A549 (cell line): ENCODE measurements around the gene CMKLR1. TPM values are rescaled to one million over a fixed set of nuclear protein-coding genes. Genes with fewer than 3 reads are reported as not detected.

Source experiments
- ATAC-seq, 2 experiments: fragments of 200-7000 bp in 1 of 2; fragments of >200 bp in 1 of 2; cut with Nextera tagmentation in 1 of 2; cut with Tn5 transposase in 1 of 2; 3 replicates each; pipeline versions ENCODE4 v1.8.0 to v1.9.1; 2018 to 2020; ENCODE audit warnings: mild to moderate bottlenecking in 1 of 2, moderate library complexity in 1 of 2
- CTCF ChIA-PET: fragments of 300-600 bp; sonication (Branson Sonifier 250); formaldehyde crosslinking; extraction: SDS; loops from one replicate; lab custom pipeline; 2021; ENCODE audit warnings: antibody characterized with exemption, inconsistent platforms; lab: Yijun Ruan, JAX
- POLR2A ChIA-PET: fragments of 350-600 bp; formaldehyde crosslinking; extraction: SDS; loops from one replicate; lab custom pipeline; 2021; ENCODE audit warnings: antibody characterized with exemption, inconsistent platforms; lab: Yijun Ruan, JAX
- DNase-seq, 2 experiments: peaks; one replicate each; pipeline versions ENCODE4 v3.0.0 to v3.0.0-alpha.2; 2011 to 2016; ENCODE audit warnings: low read depth in 1 of 2, low spot score in 1 of 2
- FAIRE-seq: peaks from 2 replicates; lab custom pipeline; 2011; peaks lifted over from hg19 to GRCh38; lab: Jason Lieb, UNC
- H3K27ac ChIP-seq, 2 experiments: fragments of >200 bp; sonication (Bioruptor Twin); formaldehyde crosslinking; 3 replicates each; pipeline ENCODE4 v1.5.1; 2016 to 2017
- H3K4me1 ChIP-seq: fragments of >200 bp; sonication (Bioruptor Twin); formaldehyde crosslinking; 3 replicates; pipeline ENCODE4 v1.6.1; 2016
- H3K4me2 ChIP-seq: fragments of >200 bp; sonication (Bioruptor Twin); formaldehyde crosslinking; 3 replicates; pipeline ENCODE4 v1.6.1; 2016
- H3K4me3 ChIP-seq: fragments of >200 bp; sonication (Bioruptor Twin); formaldehyde crosslinking; 3 replicates; pipeline ENCODE4 v1.5.1; 2016
- H3K9me3 ChIP-seq: fragments of >200 bp; sonication (Bioruptor Twin); formaldehyde crosslinking; 3 replicates; pipeline ENCODE4 v1.6.1; 2016
- ATOH8 ChIP-seq: fragments of 250-450 bp; sonication (Bioruptor Pico); IDR thresholded peaks from 2 replicates; pipeline ENCODE4 v1.5.0; 2020; ENCODE audit warnings: low read depth, mild to moderate bottlenecking, moderate library complexity
- BCL3 ChIP-seq: fragments of >200 bp; sonication (Bioruptor Twin); formaldehyde crosslinking; IDR thresholded peaks from 3 replicates; pipeline ENCODE4 v1.6.1; 2016
- CEBPB ChIP-seq, 2 experiments: fragments of >200 bp in 1 of 2; sonication (Bioruptor Twin) in 1 of 2; formaldehyde crosslinking in 1 of 2; IDR thresholded peaks; 2 replicates each; pipeline ENCODE4 v1.6.1; 2012 to 2016
- CHD2 ChIP-seq: fragments of 150-350 bp; IDR thresholded peaks from 2 replicates; pipeline ENCODE4 v1.6.1; 2014; ENCODE audit warnings: low read length; ENCODE audit not compliant: partially characterized antibody
- CHD4 ChIP-seq: fragments of 200-600 bp; sonication (generic); IDR thresholded peaks from 2 replicates; pipeline ENCODE4 v1.6.1; 2016; ENCODE audit warnings: antibody characterized with exemption, mild to moderate bottlenecking, borderline replicate concordance
- E2F6 ChIP-seq: IDR thresholded peaks from 2 replicates; pipeline ENCODE4 v1.6.1; 2012; ENCODE audit warnings: low read depth, borderline replicate concordance
- EHMT2 ChIP-seq: fragments of 200-600 bp; sonication (generic); IDR thresholded peaks from 2 replicates; pipeline ENCODE4 v1.6.1; 2016; ENCODE audit warnings: antibody characterized with exemption, low read depth, mild to moderate bottlenecking, moderate library complexity
- EP300 ChIP-seq, 2 experiments: fragments of >200 bp; sonication (Bioruptor Twin); formaldehyde crosslinking; IDR thresholded peaks; 2 replicates in 1 of 2; 3 replicates in 1 of 2; pipeline ENCODE4 v1.6.1; 2016 to 2017
- FOSL2 ChIP-seq, 2 experiments: fragments of 450-650 bp in 1 of 2; fragments of >200 bp in 1 of 2; sonication (Bioruptor Twin) in 1 of 2; formaldehyde crosslinking; IDR thresholded peaks; 2 replicates each; pipeline versions ENCODE4 v1.5.0 to v1.6.1; 2016 to 2020; ENCODE audit warnings: mild to moderate bottlenecking in 1 of 2, moderate library complexity in 1 of 2
- HOXA7 ChIP-seq: fragments of 250-450 bp; sonication (Bioruptor Pico); IDR thresholded peaks from 2 replicates; pipeline ENCODE4 v1.5.0; 2020; ENCODE audit warnings: mild to moderate bottlenecking, moderate library complexity
- HOXB5 ChIP-seq: fragments of 250-450 bp; sonication (Bioruptor Pico); IDR thresholded peaks from 2 replicates; pipeline ENCODE4 v1.5.0; 2020; ENCODE audit warnings: mild to moderate bottlenecking, moderate library complexity
- JUN ChIP-seq, 2 experiments: fragments of >200 bp; sonication (Bioruptor Twin); formaldehyde crosslinking; IDR thresholded peaks; 2 replicates in 1 of 2; 3 replicates in 1 of 2; pipeline ENCODE4 v1.6.1; 2016 to 2017
- KDM5A ChIP-seq: fragments of 200-600 bp; sonication (generic); IDR thresholded peaks from 2 replicates; pipeline ENCODE4 v1.6.1; 2016; ENCODE audit warnings: antibody characterized with exemption, mild to moderate bottlenecking
- MAFK ChIP-seq: fragments of 450-650 bp; IDR thresholded peaks from 2 replicates; pipeline ENCODE4 v1.6.1; 2014; ENCODE audit not compliant: partially characterized antibody
- NR3C1 ChIP-seq: fragments of >200 bp; sonication (Bioruptor Twin); formaldehyde crosslinking; IDR thresholded peaks from 3 replicates; pipeline ENCODE4 v1.6.1; 2017
- POLR2A ChIP-seq: IDR thresholded peaks from 2 replicates; pipeline ENCODE4 v1.6.1; 2012; ENCODE audit warnings: mild to moderate bottlenecking, low read length
- RAD21 ChIP-seq, 2 experiments: fragments of >200 bp in 1 of 2; sonication (Bioruptor Twin) in 1 of 2; formaldehyde crosslinking in 1 of 2; IDR thresholded peaks in 1 of 2; conservative IDR thresholded peaks in 1 of 2; 2 replicates in 1 of 2; 3 replicates in 1 of 2; pipeline ENCODE4 v1.6.1; 2012 to 2018; ENCODE audit warnings: inconsistent platforms in 1 of 2
- RCOR1 ChIP-seq: fragments of 150-350 bp; IDR thresholded peaks from 2 replicates; pipeline ENCODE4 v1.6.1; 2014; ENCODE audit warnings: antibody characterized with exemption, low read length, low read depth
- WGBS: methylation state at CpG from one replicate; pipeline ENCODE4 v1.1.6; 2017; ENCODE audit errors: missing lambda C conversion rate; 5-methylcytosine and 5-hydroxymethylcytosine counted together
- polyA plus RNA-seq, 4 experiments: library from polyadenylated mRNA; depleted of rRNA in 3 of 4; stranded (reverse); fragments of >200 nt; fragmentation: RNase III in 1 of 4; extraction: RNeasy Plus Mini Kit Qiagen cat#74134 plus additional on column Dnase treatment in 1 of 4; gene quantifications; 2 replicates in 3 of 4; 3 replicates in 1 of 4; pipeline ENCODE4 v1.2.3, GENCODE V29; 2011 to 2017
- TF ChIP-seq, protein P1 (sequence below): IDR thresholded peaks from 2 replicates; pipeline ENCODE4 v1.6.1; 2012

CMKLR1 gene
- polyA plus RNA-seq, 2 of the 4 experiments (the other 2 are of a cell fraction), result not detected

DNA sequence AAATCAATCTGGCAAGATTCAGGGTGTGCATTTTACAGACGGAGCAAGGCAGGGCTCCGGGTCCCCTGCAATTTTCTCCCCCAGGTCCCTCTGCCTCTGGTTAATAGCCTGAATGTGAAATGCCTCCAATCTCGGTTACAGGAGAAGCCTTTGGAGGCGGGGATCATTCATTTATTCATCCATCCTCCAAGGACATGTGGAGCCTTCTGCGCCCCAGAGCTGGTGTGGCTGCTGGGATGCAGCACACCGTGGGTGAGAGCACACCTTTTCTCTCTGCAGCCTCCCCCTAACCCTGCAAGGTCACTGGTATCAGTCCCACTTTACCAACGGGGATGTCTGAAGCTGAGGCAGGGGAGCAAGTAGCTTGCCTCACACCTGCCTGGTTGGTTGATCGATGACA lies 35.4 kb downstream of the CMKLR1 start (continued):
- TF ChIP-seq E2F6, result no peak
- TF ChIP-seq, protein P1, sequence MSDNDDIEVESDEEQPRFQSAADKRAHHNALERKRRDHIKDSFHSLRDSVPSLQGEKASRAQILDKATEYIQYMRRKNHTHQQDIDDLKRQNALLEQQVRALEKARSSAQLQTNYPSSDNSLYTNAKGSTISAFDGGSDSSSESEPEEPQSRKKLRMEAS, result no peak
- TF ChIP-seq JUN (IDR thresholded peaks at IDR 0.05), result no peak
- no peak for TF ChIP-seq MAFK

DNA sequence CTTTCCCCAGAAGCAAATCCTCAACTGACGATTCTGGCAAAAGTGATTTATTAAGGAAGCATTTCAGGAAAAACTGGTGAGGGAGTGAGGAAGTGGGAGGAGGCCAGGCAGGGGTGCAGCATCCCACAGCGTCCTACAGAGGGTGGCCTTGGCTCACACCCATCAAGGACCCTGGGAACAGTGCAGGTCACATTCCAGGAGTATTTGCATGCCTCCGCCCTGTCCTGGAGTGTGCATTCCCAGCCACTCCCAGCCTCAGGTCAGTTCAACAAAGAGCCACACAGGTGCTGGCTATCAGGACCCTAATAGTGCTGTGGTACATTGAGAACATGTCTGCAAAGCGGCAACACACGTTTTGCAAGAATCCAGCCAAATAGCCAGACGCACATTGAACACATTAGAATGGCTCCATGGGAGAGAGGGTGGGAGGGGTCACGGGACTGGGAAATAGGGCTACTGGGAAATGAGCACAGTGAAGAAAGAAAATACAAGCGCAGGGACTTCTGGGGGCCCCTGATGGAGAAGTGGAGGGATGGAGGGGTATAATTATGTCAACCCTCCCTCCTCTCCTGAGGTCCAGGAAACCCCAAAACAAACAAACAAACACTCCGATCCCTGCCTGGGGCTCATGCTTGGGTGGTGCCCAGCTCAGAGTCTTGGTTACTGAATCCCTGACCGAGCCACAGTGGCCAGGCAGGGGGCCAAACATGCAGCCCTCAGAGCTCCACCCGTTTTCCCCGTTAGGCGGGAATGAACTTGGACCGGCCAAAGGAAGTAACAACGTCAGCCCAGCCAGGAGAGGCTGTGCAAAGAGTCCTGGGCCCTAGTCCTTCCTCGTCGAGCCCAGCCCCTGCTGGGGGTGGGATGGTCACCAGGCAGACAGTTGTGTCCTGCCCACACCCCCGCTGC lies 36.5 kb downstream of the CMKLR1 start:
- peak overlapping the region; percentile 59 for H3K4me2 ChIP-seq
- no peak overlapping the region for H3K4me3 ChIP-seq
- ATAC-seq (peak; percentile 51 to 79; a peak in 4 of 6 replicates), DNase-seq (peak in 1 of 2 experiments; percentile 68), FAIRE-seq (no peak)
- H3K4me1 ChIP-seq, result peaks cover 13% of the 10 kb centered on the region; the same call in 2 of the 3 replicates
- no peaks in the 10 kb centered on the region for H3K9me3 ChIP-seq
- CTCF ChIA-PET, result no interaction called here
- no peak overlapping the region for H3K27ac ChIP-seq
- POLR2A ChIA-PET, result no interaction called here
- WGBS, result 21% methylated on average over 17 of the region's 18 CpGs
- TF ChIP-seq EP300 (IDR thresholded peaks at IDR 0.05) (no peak), RAD21 (conservative IDR thresholded peaks at IDR 0.05 in 1 of 2, IDR thresholded peaks at IDR 0.05 in 1 of 2) (peak in 1 of 2 experiments; percentile 28; a peak in 1 of 5 replicates)

DNA sequence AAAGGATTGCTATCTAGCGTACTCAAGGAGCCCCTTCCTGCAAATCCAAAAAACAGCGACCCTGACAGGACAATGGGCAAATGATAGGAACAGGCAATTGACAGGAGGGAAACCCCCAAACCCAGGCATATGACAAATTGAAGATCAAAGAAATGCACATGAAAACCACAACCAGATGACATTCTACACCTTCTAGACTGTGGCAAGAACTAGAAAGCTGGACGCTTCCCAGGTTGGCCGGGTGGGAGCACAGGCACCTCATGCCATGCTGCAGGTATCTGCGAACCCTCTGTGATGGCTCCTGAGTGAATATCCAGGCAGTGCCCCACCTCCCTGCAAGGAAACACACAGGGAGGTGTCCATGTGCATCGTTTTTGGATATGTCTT lies 37.1 kb downstream of the CMKLR1 start:
- Histone ChIP-seq H3K4me1 (peaks cover 13% of the 10 kb centered on the region; the same call in 2 of the 3 replicates), H3K27ac (no peak overlapping the region), H3K4me3 (no peak overlapping the region), H3K4me2 (0 out of 3 replicates have a peak overlapping the region, but pooled peaks have one; percentile 59), H3K9me3 (no peaks in the 10 kb centered on the region)
- FAIRE-seq, result no peak
- ATAC-seq, result no peak
- TF ChIP-seq CHD4 (no peak), HOXA7 (no peak), EHMT2 (no peak), ATOH8 (CRISPR knock-in tag) (no peak), CEBPB (IDR thresholded peaks at IDR 0.05) (no peak), CHD2 (no peak), RCOR1 (no peak), FOSL2 (IDR thresholded peaks at IDR 0.05) (no peak), FOSL2 (CRISPR knock-in tag; IDR thresholded peaks at IDR 0.05) (no peak), POLR2A (no peak), E2F6 (no peak), HOXB5 (CRISPR knock-in tag) (no peak), KDM5A (no peak), JUN (IDR thresholded peaks at IDR 0.05) (no peak), BCL3 (no peak), NR3C1 (no peak)
- ChIA-PET CTCF (no interaction called here), POLR2A (no interaction called here)
- no peak for DNase-seq
- WGBS, result 58% methylated on average over 6 of the region's 6 CpGs
